SK-N-SH (cell line): ENCODE data around the gene CD99L2. TPM values are rescaled to one million over a fixed set of nuclear protein-coding genes. Genes with fewer than 3 reads are reported as not detected.

Experiments used
- CTCF ChIA-PET: fragments of 300-600, 350-600 bp; formaldehyde crosslinking; extraction: SDS; loops from one replicate; lab custom pipeline; 2021; lab: Yijun Ruan, JAX
- POLR2A ChIA-PET: fragments of 350-600 bp; sonication (Branson Sonifier 250); formaldehyde crosslinking; extraction: SDS; loops from one replicate; lab custom pipeline; 2020; ENCODE audit warnings: antibody characterized with exemption, inconsistent platforms; lab: Yijun Ruan, JAX
- DNase-seq: peaks from one replicate; pipeline ENCODE4 v3.0.0; 2012
- H2AFZ ChIP-seq: fragments of 200-600 bp; sonication (generic); 2 replicates; pipeline ENCODE4 v1.8.1; 2016; ENCODE audit warnings: antibody characterized with exemption, mild to moderate bottlenecking, low read depth
- H3F3A ChIP-seq: fragments of 200-600 bp; sonication (generic); replicated peaks from 2 replicates; pipeline ENCODE3; 2016; ENCODE audit warnings: antibody characterized with exemption, mild to moderate bottlenecking; ENCODE audit not compliant: insufficient read depth
- H3K27ac ChIP-seq, 2 experiments: fragments of 200-500 bp in 1 of 2; fragments of 200-600 bp in 1 of 2; sonication (Bioruptor generic) in 1 of 2; sonication (generic), shearing (Covaris generic) in 1 of 2; 2 replicates each; pipeline versions ENCODE4 v1.5.1 to v1.6.1; 2014 to 2016; ENCODE audit warnings: low read depth in 2 of 2, inconsistent platforms in 1 of 2, low read length in 1 of 2, mild to moderate bottlenecking in 1 of 2, mixed read lengths in 1 of 2
- H3K27me3 ChIP-seq: fragments of 200-600 bp; sonication (generic), shearing (Covaris generic); 2 replicates; pipeline ENCODE4 v1.6.1; 2016; ENCODE audit warnings: mixed run types; ENCODE audit not compliant: insufficient read depth
- H3K36me3 ChIP-seq, 2 experiments: fragments of 200-500 bp in 1 of 2; fragments of 200-600 bp in 1 of 2; sonication (Bioruptor generic) in 1 of 2; sonication (generic) in 1 of 2; replicated peaks in 1 of 2; 2 replicates each; pipeline versions ENCODE3 to v1.5.1; 2014 to 2016; ENCODE audit warnings: low read length in 1 of 2, mild to moderate bottlenecking in 1 of 2; ENCODE audit not compliant: insufficient read depth in 2 of 2, control insufficient read depth in 1 of 2
- H3K4me1 ChIP-seq, 2 experiments: fragments of 200-500 bp in 1 of 2; fragments of 200-600 bp in 1 of 2; sonication (Bioruptor generic) in 1 of 2; sonication (generic), shearing (Covaris generic) in 1 of 2; 2 replicates each; pipeline versions ENCODE4 v1.5.1 to v1.6.1; 2014 to 2016; ENCODE audit warnings: low read depth in 1 of 2, low read length in 1 of 2, mixed run types in 1 of 2; ENCODE audit not compliant: insufficient read depth in 2 of 2, control insufficient read depth in 1 of 2
- H3K4me2 ChIP-seq: fragments of 200-600 bp; sonication (generic), shearing (Covaris generic); 2 replicates; pipeline ENCODE4 v1.6.1; 2017; ENCODE audit warnings: mixed run types
- H3K4me3 ChIP-seq, 2 experiments: fragments of 200-500 bp in 1 of 2; fragments of 200-600 bp in 1 of 2; sonication (Bioruptor generic) in 1 of 2; sonication (generic), shearing (Covaris generic) in 1 of 2; 2 replicates each; pipeline versions ENCODE4 v1.5.1 to v1.8.1; 2014 to 2016; ENCODE audit warnings: low read depth in 2 of 2, inconsistent platforms in 1 of 2, low read length in 1 of 2, mild to moderate bottlenecking in 1 of 2, mixed read lengths in 1 of 2, moderate library complexity in 1 of 2
- H3K79me2 ChIP-seq: fragments of 200-600 bp; sonication (generic); 2 replicates; pipeline ENCODE4 v1.8.1; 2017; ENCODE audit warnings: mild to moderate bottlenecking; ENCODE audit not compliant: insufficient read depth
- H3K9ac ChIP-seq: fragments of 200-600 bp; sonication (generic); 2 replicates; pipeline ENCODE4 v1.6.1; 2017; ENCODE audit warnings: mixed run types
- H3K9me2 ChIP-seq: fragments of 200-600 bp; sonication (generic); 2 replicates; pipeline ENCODE4 v1.6.1; 2017; ENCODE audit warnings: mixed run types
- H3K9me3 ChIP-seq: fragments of 200-600 bp; sonication (generic); 2 replicates; pipeline ENCODE4 v1.6.1; 2017; ENCODE audit warnings: mixed run types, mild to moderate bottlenecking, moderate library complexity
- H4K20me1 ChIP-seq: fragments of 200-600 bp; sonication (generic); 2 replicates; pipeline ENCODE4 v1.6.1; 2017; ENCODE audit warnings: mild to moderate bottlenecking, mixed run types; ENCODE audit not compliant: insufficient read depth
- CHD2 ChIP-seq: fragments of 150-350 bp; IDR thresholded peaks from 2 replicates; pipeline ENCODE4 v1.6.1; 2018; ENCODE audit warnings: low read length; ENCODE audit not compliant: partially characterized antibody
- CTCF ChIP-seq: fragments of 200-600 bp; sonication (generic); IDR thresholded peaks from 2 replicates; pipeline ENCODE4 v1.6.1; 2017; ENCODE audit warnings: antibody characterized with exemption, mild to moderate bottlenecking, moderate library complexity
- EZH2phosphoT487 ChIP-seq: fragments of 200-600 bp; sonication (generic); IDR thresholded peaks from 2 replicates; pipeline ENCODE4 v1.6.1; 2017; ENCODE audit warnings: low read depth, mixed run types, mild to moderate bottlenecking, antibody characterized with exemption, moderate library complexity, borderline replicate concordance
- GATA2 ChIP-seq: sonication (generic); formaldehyde crosslinking; IDR thresholded peaks from 2 replicates; pipeline ENCODE4 v1.5.0; 2020; ENCODE audit warnings: mild to moderate bottlenecking, missing genetic modification reagents
- JUND ChIP-seq: IDR thresholded peaks from 2 replicates; pipeline ENCODE4 v1.4.0; 2012
- MAX ChIP-seq: IDR thresholded peaks from 2 replicates; pipeline ENCODE4 v1.4.0; 2012; ENCODE audit warnings: low read depth
- NFIC ChIP-seq: IDR thresholded peaks from 2 replicates; pipeline ENCODE4 v1.4.0; 2012; ENCODE audit warnings: borderline replicate concordance
- NRF1 ChIP-seq: IDR thresholded peaks from 2 replicates; pipeline ENCODE4 v1.6.1; 2012; ENCODE audit warnings: low read depth, mild to moderate bottlenecking, low read length
- PBX3 ChIP-seq: IDR thresholded peaks from 2 replicates; pipeline ENCODE4; 2012
- POLR2AphosphoS5 ChIP-seq: IDR thresholded peaks from 2 replicates; pipeline ENCODE4 v1.6.1; 2012; ENCODE audit warnings: low read depth, low read length
- RFX5 ChIP-seq: IDR thresholded peaks from 2 replicates; pipeline ENCODE4 v1.6.1; 2012; ENCODE audit warnings: mild to moderate bottlenecking, improper control_type of control experiment, low read length
- SIN3A ChIP-seq: IDR thresholded peaks from 2 replicates; pipeline ENCODE4 v1.6.1; 2012; ENCODE audit warnings: low read depth, mild to moderate bottlenecking, low read length, moderate library complexity, borderline replicate concordance
- TAF1 ChIP-seq: IDR thresholded peaks from 2 replicates; pipeline ENCODE4 v1.6.1; 2012; ENCODE audit warnings: low read depth, mild to moderate bottlenecking, low read length, moderate library complexity, borderline replicate concordance
- TCF12 ChIP-seq: IDR thresholded peaks from 2 replicates; pipeline ENCODE4 v1.4.0; 2012
- TEAD4 ChIP-seq: IDR thresholded peaks from 2 replicates; pipeline ENCODE4 v1.4.0; 2012; ENCODE audit warnings: mild to moderate bottlenecking, borderline replicate concordance; ENCODE audit not compliant: insufficient read depth
- YY1 ChIP-seq: IDR thresholded peaks from 2 replicates; pipeline ENCODE4 v1.4.0; 2012; ENCODE audit warnings: low read depth, mild to moderate bottlenecking
- WGBS: methylation state at CpG from one replicate; pipeline ENCODE4 v1.1.6; 2017; ENCODE audit warnings: low lambda C conversion rate; 5-methylcytosine and 5-hydroxymethylcytosine counted together
- polyA plus RNA-seq, 3 experiments: library from polyadenylated mRNA; depleted of rRNA; stranded (reverse); fragments of >200 nt; gene quantifications; 2 replicates each; pipeline ENCODE4 v1.2.3, GENCODE V29; 2012
- TF ChIP-seq, protein P1 (sequence below): fragments of 150-350 bp; IDR thresholded peaks from 2 replicates; pipeline ENCODE4 v1.6.1; 2016; ENCODE audit warnings: mild to moderate bottlenecking, low read depth, low read length

Gene CD99L2
- polyA plus RNA-seq, 1 of the 3 experiments (the other 2 are of a cell fraction), result 57.7 TPM

GRCh38 chrX:150777328-150777992 is 121.0 kb downstream of the CD99L2 start:
- Histone ChIP-seq H3K36me3 (no peaks in the 10 kb centered on the region), H3K79me2 (no peaks in the 10 kb centered on the region), H3K4me2 (no peak overlapping the region), H3K4me3 (no peak overlapping the region), H3K9me2 (no peaks in the 10 kb centered on the region), H3K9ac (no peak overlapping the region), H3K27ac (no peak overlapping the region), H3K9me3 (no peaks in the 10 kb centered on the region), H3K4me1 (no peaks in the 10 kb centered on the region), H2AFZ (no peak overlapping the region), H3F3A (no peaks in the 10 kb centered on the region), H3K27me3 (no peaks in the 10 kb centered on the region), H4K20me1 (no peaks in the 10 kb centered on the region)
- TF ChIP-seq CTCF (no peak), POLR2AphosphoS5 (no peak), RFX5 (no peak), EZH2phosphoT487 (no peak), NFIC (no peak), JUND (no peak), CHD2 (no peak), YY1 (no peak), TEAD4 (no peak), GATA2 (CRISPR knock-in tag) (no peak), TAF1 (no peak), PBX3 (no peak), TCF12 (no peak), SIN3A (no peak), NRF1 (no peak), MAX (no peak)
- TF ChIP-seq, protein P1, sequence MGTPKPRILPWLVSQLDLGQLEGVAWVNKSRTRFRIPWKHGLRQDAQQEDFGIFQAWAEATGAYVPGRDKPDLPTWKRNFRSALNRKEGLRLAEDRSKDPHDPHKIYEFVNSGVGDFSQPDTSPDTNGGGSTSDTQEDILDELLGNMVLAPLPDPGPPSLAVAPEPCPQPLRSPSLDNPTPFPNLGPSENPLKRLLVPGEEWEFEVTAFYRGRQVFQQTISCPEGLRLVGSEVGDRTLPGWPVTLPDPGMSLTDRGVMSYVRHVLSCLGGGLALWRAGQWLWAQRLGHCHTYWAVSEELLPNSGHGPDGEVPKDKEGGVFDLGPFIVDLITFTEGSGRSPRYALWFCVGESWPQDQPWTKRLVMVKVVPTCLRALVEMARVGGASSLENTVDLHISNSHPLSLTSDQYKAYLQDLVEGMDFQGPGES, result no peak
- WGBS, result 67% methylated on average over 16 of the region's 18 CpGs
- DNase-seq, result no peak
- CTCF ChIA-PET, result interaction anchor here (1.6 to 14.7 kb wide), 2 partner anchors 10 to 304 kb away, joined by 5 to 219 read pairs; no protein-coding TSS in a partner anchor
- POLR2A ChIA-PET, result no interaction called here
